K562 (cell line): ENCODE data around the gene ACSF2. TPM values are rescaled to one million over a fixed set of nuclear protein-coding genes. Genes with fewer than 3 reads are reported as not detected.

Experiments
- ATAC-seq: fragments of 200-7000 bp; cut with Tn5 transposase; 3 replicates; pipeline ENCODE4 v1.9.1; 2020; ENCODE audit warnings: moderate library complexity
- BruUV-seq: library from RNA; stranded (reverse); fragments of 400-500 nt; replicated peaks from 2 replicates; lab custom pipeline; 2021; lab: Mats Ljungman, UMichigan
- CTCF ChIA-PET: fragments of 300-600 bp; formaldehyde crosslinking; extraction: SDS; loops from one replicate; lab custom pipeline; 2021; ENCODE audit warnings: low intra/inter-chr PET ratio; lab: Yijun Ruan, JAX
- POLR2A ChIA-PET: fragments of 300-600, 350-650 bp; sonication (Branson Sonifier 250); formaldehyde crosslinking; extraction: SDS; loops from one replicate; lab custom pipeline; 2021; ENCODE audit warnings: antibody characterized with exemption, inconsistent platforms; lab: Yijun Ruan, JAX
- DNase-seq, 4 experiments: peaks; one replicate each; pipeline versions ENCODE4 v3.0.0 to v3.0.0-alpha.2; 2011 to 2018; ENCODE audit warnings: low spot score in 3 of 4, mixed read lengths in 3 of 4; ENCODE audit errors: extremely low read depth in 1 of 4
- FAIRE-seq: peaks from 2 replicates; lab custom pipeline; 2011; peaks lifted over from hg19 to GRCh38; lab: Jason Lieb, UNC
- H2AFZ ChIP-seq: 2 replicates; pipeline ENCODE4 v1.6.0; 2011; ENCODE audit warnings: low read depth, low read length, control low read depth, inconsistent platforms
- H3K27ac ChIP-seq: fragments of 200-600 bp; 3 replicates; pipeline ENCODE4 v1.8.0; 2011; ENCODE audit warnings: low read depth, mild to moderate bottlenecking, control low read depth, inconsistent platforms, low read length, moderate library complexity, mixed read lengths; ENCODE audit errors: extremely low read depth
- H3K27me3 ChIP-seq, 2 experiments: fragments of 300-600 bp in 1 of 2; 2 replicates in 1 of 2; 3 replicates in 1 of 2; pipeline versions ENCODE4 v1.6.0 to v1.8.0; 2011; ENCODE audit warnings: inconsistent platforms in 2 of 2, low read length in 2 of 2, mild to moderate bottlenecking in 1 of 2, mixed read lengths in 1 of 2, moderate library complexity in 1 of 2; ENCODE audit not compliant: control insufficient read depth in 2 of 2, insufficient read depth in 2 of 2
- H3K36me3 ChIP-seq: fragments of 300-600 bp; 3 replicates; pipeline ENCODE4 v1.8.0; 2011; ENCODE audit warnings: mild to moderate bottlenecking, low read length, inconsistent platforms; ENCODE audit not compliant: control insufficient read depth, insufficient read depth
- H3K4me1 ChIP-seq, 2 experiments: fragments of 200-600 bp in 1 of 2; replicated peaks in 1 of 2; 2 replicates in 1 of 2; 3 replicates in 1 of 2; pipeline versions ENCODE4 v1.5.1 to v1.8.0; 2011; ENCODE audit warnings: inconsistent platforms in 2 of 2, low read length in 2 of 2, mild to moderate bottlenecking in 1 of 2, mixed read lengths in 1 of 2, moderate library complexity in 1 of 2; ENCODE audit not compliant: control insufficient read depth in 2 of 2, insufficient read depth in 2 of 2
- H3K4me2 ChIP-seq: 2 replicates; pipeline ENCODE4 v1.6.1; 2011; ENCODE audit warnings: low read length, control low read depth, inconsistent platforms, mixed read lengths; ENCODE audit not compliant: insufficient read depth
- H3K4me3 ChIP-seq: fragments of 200-600 bp; sonication (generic), shearing (Covaris generic); 2 replicates; pipeline ENCODE4 v1.5.1; 2016; ENCODE audit warnings: control low read depth, inconsistent platforms
- H3K79me2 ChIP-seq: fragments of 200-600 bp; 3 replicates; pipeline ENCODE4 v1.8.0; 2011; ENCODE audit warnings: low read length, inconsistent platforms; ENCODE audit not compliant: control insufficient read depth, insufficient read depth
- H3K9ac ChIP-seq, 2 experiments: 2 replicates each; pipeline versions ENCODE4 v1.6.0 to v1.6.1; 2011; ENCODE audit warnings: low read depth in 2 of 2, low read length in 2 of 2, control low read depth in 1 of 2, inconsistent platforms in 1 of 2, mild to moderate bottlenecking in 1 of 2, mixed read lengths in 1 of 2; ENCODE audit not compliant: insufficient read depth in 1 of 2
- H3K9me1 ChIP-seq: one replicate; pipeline ENCODE4 v1.6.0; 2011; ENCODE audit warnings: inconsistent platforms, mild to moderate bottlenecking, low read length, moderate library complexity; ENCODE audit not compliant: control insufficient read depth, insufficient read depth
- H3K9me3 ChIP-seq: replicated peaks from 2 replicates; pipeline ENCODE4 v1.5.1; 2011; ENCODE audit warnings: low read depth, low read length, inconsistent platforms; ENCODE audit not compliant: control insufficient read depth, insufficient read depth
- H4K20me1 ChIP-seq: replicated peaks from 2 replicates; pipeline ENCODE4 v1.6.1; 2011; ENCODE audit warnings: low read length, inconsistent platforms, mixed read lengths; ENCODE audit not compliant: control insufficient read depth, insufficient read depth
- DNMT1 ChIP-seq: fragments of 450-650 bp; IDR thresholded peaks from 2 replicates; pipeline ENCODE4 v1.6.1; 2016; ENCODE audit warnings: antibody characterized with exemption, mild to moderate bottlenecking
- EHMT2 ChIP-seq: fragments of 450-650 bp; IDR thresholded peaks from 2 replicates; pipeline ENCODE4 v1.6.1; 2018; ENCODE audit warnings: antibody characterized with exemption
- FOXM1 ChIP-seq, 2 experiments: fragments of 450-650 bp in 1 of 2; sonication (generic) in 1 of 2; formaldehyde crosslinking in 1 of 2; IDR thresholded peaks; 2 replicates each; pipeline versions ENCODE4 v1.6.1 to v1.9.0; 2017 to 2022; ENCODE audit warnings: low read depth in 2 of 2, mild to moderate bottlenecking in 2 of 2, missing genetic modification reagents in 1 of 2, moderate library complexity in 1 of 2
- NR4A1 ChIP-seq, 2 experiments: fragments of 250-450 bp in 1 of 2; fragments of 450-650 bp in 1 of 2; sonication (Bioruptor Pico) in 1 of 2; IDR thresholded peaks; 2 replicates each; pipeline versions ENCODE4 v1.4.0 to v1.6.1; 2016 to 2020; ENCODE audit warnings: mild to moderate bottlenecking in 2 of 2, missing compliant biosample characterization in 1 of 2, missing genetic modification characterization in 1 of 2, moderate library complexity in 1 of 2
- POLR2G ChIP-seq: fragments of 200-400 bp; formaldehyde crosslinking; IDR thresholded peaks from 2 replicates; pipeline ENCODE4 v1.6.1; 2017; ENCODE audit warnings: low read depth, mild to moderate bottlenecking, antibody characterized with exemption, low read length, moderate library complexity
- RUNX1 ChIP-seq: sonication (generic); IDR thresholded peaks from 2 replicates; pipeline ENCODE4 v1.6.1; 2016; ENCODE audit warnings: antibody characterized with exemption, low read depth
- SETDB1 ChIP-seq: IDR thresholded peaks from one replicate; pipeline ENCODE4 v1.6.1; 2012; ENCODE audit warnings: low read length, control low read depth, inconsistent platforms
- SIRT6 ChIP-seq: IDR thresholded peaks from one replicate; pipeline ENCODE4 v1.6.1; 2012; ENCODE audit warnings: low read depth, mild to moderate bottlenecking, control low read depth, inconsistent platforms, low read length, moderate library complexity
- STAT5B ChIP-seq: fragments of 250-450 bp; sonication (Bioruptor Pico); IDR thresholded peaks from 2 replicates; pipeline ENCODE4 v1.8.0; 2021; ENCODE audit warnings: mild to moderate bottlenecking, inconsistent platforms
- ZKSCAN1 ChIP-seq: fragments of 150-350 bp; IDR thresholded peaks from 2 replicates; pipeline ENCODE4 v1.6.1; 2016; ENCODE audit warnings: low read depth, low read length
- ZNF134 ChIP-seq: fragments of 250-450 bp; sonication (Bioruptor Pico); conservative IDR thresholded peaks from 2 replicates; pipeline ENCODE4 v1.4.0; 2020
- ZNF165 ChIP-seq: fragments of 250-450 bp; sonication (Bioruptor Pico); IDR thresholded peaks from 2 replicates; pipeline ENCODE4 v1.4.0; 2020; ENCODE audit warnings: borderline replicate concordance
- ZNF224 ChIP-seq: sonication (generic); formaldehyde crosslinking; IDR thresholded peaks from 2 replicates; pipeline ENCODE4 v1.8.0; 2022; ENCODE audit warnings: mild to moderate bottlenecking, missing genetic modification reagents
- ZNF699 ChIP-seq: fragments of 250-450 bp; sonication (Bioruptor Pico); IDR thresholded peaks from 2 replicates; pipeline ENCODE4 v1.8.0; 2021; ENCODE audit warnings: mild to moderate bottlenecking, moderate library complexity; ENCODE audit not compliant: insufficient replicate concordance
- ZNF780A ChIP-seq: fragments of 250-450 bp; sonication (Bioruptor Pico); IDR thresholded peaks from 2 replicates; pipeline ENCODE4 v1.5.0; 2021; ENCODE audit warnings: mild to moderate bottlenecking
- WGBS: fragments of 100-300 bp; shearing (Covaris generic); methylation state at CpG from one replicate; pipeline ENCODE4 v1.1.6; 2016; ENCODE audit warnings: low coverage, mixed read lengths; ENCODE audit not compliant: insufficient coverage; ENCODE audit errors: missing lambda C conversion rate; 5-methylcytosine and 5-hydroxymethylcytosine counted together
- in situ Hi-C: fragments of 300-500 bp; cut with MboI; formaldehyde crosslinking; loops from 4 replicates; pipeline ENCODE4 v1.15.0; 2018; ENCODE audit warnings: inconsistent platforms, mixed read lengths
- intact Hi-C: fragments of 100-400 bp; cut with micrococcal nuclease; formaldehyde crosslinking; loops from 2 replicates; pipeline ENCODE4 v1.14.2; 2022
- polyA plus RNA-seq, 8 experiments: library from polyadenylated mRNA; depleted of rRNA in 4 of 8; stranded (reverse) in 5 of 8; unstranded in 3 of 8; fragments of >200 nt; fragmentation: Nextera tagmentation in 2 of 8; fragmentation: Illumina TruSeq in 1 of 8; extraction: Ambion mirVana in 2 of 8; extraction: Trizol in 1 of 8; gene quantifications; 2 replicates each; pipeline versions ENCODE4 v1.2.1 to v1.2.3, GENCODE V29; 2011 to 2014; ENCODE audit warnings: inconsistent platforms in 1 of 8, missing spikeins in 1 of 8
- total RNA-seq, 7 experiments: library from RNA; depleted of rRNA in 6 of 7; stranded (reverse); fragments of >200 nt in 6 of 7; fragmentation: Illumina TruSeq in 2 of 7; extraction: Trizol in 2 of 7; gene quantifications; 2 replicates each; pipeline versions ENCODE4 v1.2.1 to v1.2.3, GENCODE V29; 2011 to 2021; ENCODE audit warnings: low replicate concordance in 1 of 7
- TF ChIP-seq, protein P1 (sequence below): sonication (generic); formaldehyde crosslinking; IDR thresholded peaks from 2 replicates; pipeline ENCODE4 v1.8.0; 2022; ENCODE audit warnings: mild to moderate bottlenecking, missing genetic modification reagents

ACSF2 gene
- total and polyA plus RNA-seq, 9 of the 15 experiments (the other 6 are each of a cell fraction or from before 2014, with no cell fraction given) = 0.89 to 6.1 (median 3.5) TPM

DNA sequence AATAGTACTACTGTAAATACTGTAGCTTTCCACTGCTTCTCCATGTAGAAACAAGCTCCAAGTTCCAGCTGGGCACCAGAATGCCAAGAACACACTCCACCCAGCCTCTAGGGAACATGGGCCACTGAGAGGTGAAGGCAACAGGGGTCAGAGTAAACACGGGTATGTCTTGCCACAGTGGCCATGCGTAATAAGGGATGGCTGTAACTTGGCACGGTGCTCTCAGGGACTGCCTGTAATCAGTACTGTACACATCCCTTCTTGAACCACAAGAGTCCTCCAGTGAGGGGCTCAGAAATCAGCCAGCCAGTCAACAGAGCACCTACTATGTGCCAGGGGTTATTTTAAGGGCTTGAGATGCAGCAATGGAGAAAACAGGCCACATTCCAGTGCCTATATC is 39.5 kb upstream of the ACSF2 start:
- peaks cover 9% of the 10 kb centered on the region; the same call in 2 of the 3 replicates for H3K79me2 ChIP-seq
- FAIRE-seq (no peak), DNase-seq (no peak), ATAC-seq (no peak)
- no peak overlapping the region for H3K4me2 ChIP-seq
- H3K36me3 ChIP-seq = peaks cover 99% of the 10 kb centered on the region
- no peaks in the 10 kb centered on the region for H3K9me1 ChIP-seq
- no peak for TF ChIP-seq STAT5B (CRISPR knock-in tag)
- TF ChIP-seq, protein P1, sequence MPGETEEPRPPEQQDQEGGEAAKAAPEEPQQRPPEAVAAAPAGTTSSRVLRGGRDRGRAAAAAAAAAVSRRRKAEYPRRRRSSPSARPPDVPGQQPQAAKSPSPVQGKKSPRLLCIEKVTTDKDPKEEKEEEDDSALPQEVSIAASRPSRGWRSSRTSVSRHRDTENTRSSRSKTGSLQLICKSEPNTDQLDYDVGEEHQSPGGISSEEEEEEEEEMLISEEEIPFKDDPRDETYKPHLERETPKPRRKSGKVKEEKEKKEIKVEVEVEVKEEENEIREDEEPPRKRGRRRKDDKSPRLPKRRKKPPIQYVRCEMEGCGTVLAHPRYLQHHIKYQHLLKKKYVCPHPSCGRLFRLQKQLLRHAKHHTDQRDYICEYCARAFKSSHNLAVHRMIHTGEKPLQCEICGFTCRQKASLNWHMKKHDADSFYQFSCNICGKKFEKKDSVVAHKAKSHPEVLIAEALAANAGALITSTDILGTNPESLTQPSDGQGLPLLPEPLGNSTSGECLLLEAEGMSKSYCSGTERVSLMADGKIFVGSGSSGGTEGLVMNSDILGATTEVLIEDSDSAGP (CRISPR knock-in tag) = no peak
- peak; percentile 93 for TF ChIP-seq ZKSCAN1
- TF ChIP-seq ZNF780A (CRISPR knock-in tag) = no peak
- H3K9me3 ChIP-seq = no peaks in the 10 kb centered on the region
- H3K27me3 ChIP-seq = no peaks in the 10 kb centered on the region
- CTCF ChIA-PET = no interaction called here
- POLR2A ChIA-PET = interaction anchor here (0.9 to 13.4 kb wide), 4 partner anchors 9 to 24 kb away, joined by 3 to 129 read pairs (median 8); partner anchors contain the start of gene LRRC59
- H3K9ac ChIP-seq = no peak overlapping the region
- WGBS = 91% methylated on average over 3 of the region's 3 CpGs
- no TSS peak for BruUV-seq
- H4K20me1 ChIP-seq = no peaks in the 10 kb centered on the region
- no peak overlapping the region for H3K27ac ChIP-seq
- intact Hi-C loops = no loop called here
- H2AFZ ChIP-seq = no peak overlapping the region
- H3K4me3 ChIP-seq = no peak overlapping the region
- in situ Hi-C loops = no loop called here
- H3K4me1 ChIP-seq = 0 out of 5 replicates have a peak, but pooled peaks cover 0 to 4% of the 10 kb centered on the region in 2 experiments

DNA sequence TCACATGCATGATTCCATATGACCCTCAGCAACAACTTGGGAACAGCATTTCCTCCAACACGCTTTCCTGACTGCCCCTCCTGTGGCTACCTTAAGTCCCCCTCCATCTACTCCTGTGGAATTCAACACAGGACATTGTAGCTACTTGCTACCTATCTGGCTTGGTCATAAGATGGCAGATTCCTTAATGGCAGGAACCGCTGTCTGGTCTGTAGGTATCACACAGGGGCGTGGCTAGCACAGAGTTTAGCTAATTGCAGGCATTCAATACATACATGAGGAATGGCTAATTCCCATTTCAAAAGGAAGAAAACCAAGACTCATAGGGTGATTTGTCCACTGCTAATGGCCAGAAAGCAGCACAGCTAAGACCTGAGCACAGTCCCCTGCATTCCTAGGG is 37.3 kb upstream of the ACSF2 start:
- WGBS = 97% methylated on average over 3 of the region's 3 CpGs
- Histone ChIP-seq H3K9me3 (no peaks in the 10 kb centered on the region), H3K9me1 (no peaks in the 10 kb centered on the region), H3K9ac (no peak overlapping the region), H3K27me3 (no peaks in the 10 kb centered on the region), H3K4me3 (no peak overlapping the region), H2AFZ (no peak overlapping the region), H3K79me2 (peaks cover 24% of the 10 kb centered on the region), H3K4me2 (no peak overlapping the region), H3K4me1 (no peaks in the 10 kb centered on the region), H3K27ac (no peak overlapping the region), H4K20me1 (no peaks in the 10 kb centered on the region), H3K36me3 (peaks cover 99% of the 10 kb centered on the region)
- BruUV-seq = no TSS peak
- CTCF ChIA-PET = no interaction called here
- POLR2A ChIA-PET = interaction anchor here (0.6 to 13.4 kb wide), 5 partner anchors 7 to 17 kb away, joined by 3 to 129 read pairs (median 10); partner anchors contain the start of genes EME1, LRRC59 and MRPL27
- no peak for FAIRE-seq
- ATAC-seq = no peak
- DNase-seq = no peak
- in situ Hi-C loops = no loop called here
- intact Hi-C loops = no loop called here
- no peak for TF ChIP-seq SIRT6
- no peak for TF ChIP-seq ZNF224 (CRISPR knock-in tag)
- TF ChIP-seq POLR2G = 0 out of 2 replicates have a peak, but pooled peaks have one; percentile 14
- TF ChIP-seq ZNF165 = no peak
- TF ChIP-seq DNMT1 = no peak
- TF ChIP-seq RUNX1 = no peak
- TF ChIP-seq NR4A1 (CRISPR knock-in tag; IDR thresholded peaks at IDR 0.05) = no peak
- no peak for TF ChIP-seq NR4A1 (tag; IDR thresholded peaks at IDR 0.05)
- no peak for TF ChIP-seq EHMT2
- no peak for TF ChIP-seq ZNF699 (CRISPR knock-in tag)
- TF ChIP-seq ZNF134 (CRISPR knock-in tag) = no peak
- TF ChIP-seq FOXM1 (IDR thresholded peaks at IDR 0.05; ENCODE audit: low read depth) = no peak
- no peak for TF ChIP-seq FOXM1 (CRISPR knock-in tag; IDR thresholded peaks at IDR 0.05; ENCODE audit: low read depth)
- TF ChIP-seq SETDB1 = no peak
